ENCODE measurements around the gene SH3TC1. TPM values are rescaled to one million over a fixed set of nuclear protein-coding genes. Genes with fewer than 3 reads are reported as not detected.

The SH3TC1 gene
- total and polyA plus RNA-seq, 10 of the 15 experiments (the other 5 are each of a cell fraction or from before 2014, with no cell fraction given), result 0.19 to 47.0 (median 18.4) TPM

DNA sequence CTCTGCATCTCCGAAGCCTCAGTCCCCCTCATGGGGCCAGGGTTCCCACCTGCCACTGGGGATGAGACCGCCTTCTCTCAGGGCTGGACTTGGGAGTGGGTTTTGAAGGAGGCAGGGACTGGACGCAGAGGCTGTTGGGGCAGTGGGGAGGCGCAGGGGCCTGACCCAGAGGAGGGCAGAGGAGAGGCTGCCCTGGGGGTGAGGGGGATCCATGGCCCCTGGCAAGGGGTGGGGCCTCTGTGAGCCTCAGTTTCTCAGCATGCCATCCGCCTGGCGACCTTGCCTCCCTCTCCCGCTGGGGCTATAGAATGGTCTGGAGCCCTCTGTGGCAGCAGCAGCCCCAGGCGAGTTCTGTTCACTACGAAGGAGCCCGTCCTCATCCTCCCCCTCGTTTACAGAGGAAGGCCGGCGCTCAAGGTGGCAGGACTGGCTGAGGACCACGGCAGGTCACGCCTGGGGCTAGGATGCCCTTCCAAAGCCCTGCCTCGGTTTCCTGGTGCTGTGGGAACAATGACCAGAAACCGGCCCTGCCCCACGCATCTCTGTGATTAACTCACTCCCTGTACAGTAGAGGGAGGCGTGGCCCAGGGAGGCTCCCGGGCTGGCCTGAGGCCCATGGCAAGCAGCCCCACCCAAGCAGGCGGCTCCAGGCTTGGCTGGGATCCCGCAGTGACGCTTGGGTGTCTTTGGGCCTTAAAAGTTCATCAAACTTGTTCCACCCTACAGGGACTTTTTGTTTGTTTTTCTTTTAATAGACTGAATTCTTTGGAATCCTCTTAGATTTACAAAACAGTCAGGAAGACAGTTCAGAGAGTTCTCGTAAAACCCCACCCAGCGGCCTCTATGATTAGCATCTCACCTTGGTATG lies 16.0 kb upstream of the SH3TC1 start:
- TF ChIP-seq MEF2B (IDR thresholded peaks at IDR 0.05; ENCODE audit: partially characterized antibody, poor library complexity, severe bottlenecking) (no peak), MXI1 (IDR thresholded peaks at IDR 0.05; ENCODE audit: low read depth, low read length) (no peak), LARP7 (IDR thresholded peaks at IDR 0.05) (no peak), NFYB (IDR thresholded peaks at IDR 0.05; ENCODE audit: insufficient read depth, low read depth, low read length) (no peak), ESRRA (IDR thresholded peaks at IDR 0.05; ENCODE audit: low read length) (no peak), BRCA1 (IDR thresholded peaks at IDR 0.05; ENCODE audit: low read depth, low read length) (no peak)
- ChIA-PET SMC1A (ENCODE audit: uncharacterized antibody, unreplicated experiment) (no interaction called here), RAD21 (ENCODE audit: unreplicated experiment) (no interaction called here), POLR2A (no interaction called here), CTCF (no interaction called here)
- 55% methylated on average over 25 of the region's 25 CpGs for WGBS (ENCODE audit: insufficient coverage, insufficient replicate concordance, low lambda C conversion rate, missing lambda C conversion rate)
- H3K9ac ChIP-seq (ENCODE audit: control insufficient read depth, insufficient read depth, low read length), result no peak overlapping the region
- no peaks in the 10 kb centered on the region for H3K4me1 ChIP-seq (ENCODE audit: control insufficient read depth, insufficient read depth, low read length)
- DNase-seq (ENCODE audit: low read depth, low spot score), result no peak
- no peaks in the 10 kb centered on the region for H3K9me3 ChIP-seq (replicated peaks; ENCODE audit: control insufficient read depth, insufficient read depth, low read length)
- no peak for ATAC-seq
- no peaks in the 10 kb centered on the region for H3K36me3 ChIP-seq (ENCODE audit: control insufficient read depth in 2 of 2, insufficient read depth in 2 of 2, low read length in 1 of 2)
- intact Hi-C loops (cut with micrococcal nuclease; ENCODE audit: unreplicated experiment) (no loop called here), in situ Hi-C loops (cut with MboI) (no loop called here)
- H4K20me1 ChIP-seq (ENCODE audit: control insufficient read depth, insufficient read depth), result no peaks in the 10 kb centered on the region
- H2AFZ ChIP-seq (ENCODE audit: control insufficient read depth, low read depth, low read length), result no peak overlapping the region
- H3K4me3 ChIP-seq, result no peak overlapping the region
- H3K27me3 ChIP-seq (replicated peaks in 1 of 2; ENCODE audit: control insufficient read depth in 2 of 2, insufficient read depth in 2 of 2, low read length in 1 of 2), result no peaks in the 10 kb centered on the region
- H3K79me2 ChIP-seq (ENCODE audit: control insufficient read depth, insufficient read depth, low read length), result no peaks in the 10 kb centered on the region
- H3K4me2 ChIP-seq (ENCODE audit: control insufficient read depth, insufficient read depth), result no peak overlapping the region
- no peak for FAIRE-seq
- no TSS peak for BruUV-seq (replicated peaks)
- H3K27ac ChIP-seq (ENCODE audit: control insufficient read depth, insufficient read depth), result no peak overlapping the region

DNA sequence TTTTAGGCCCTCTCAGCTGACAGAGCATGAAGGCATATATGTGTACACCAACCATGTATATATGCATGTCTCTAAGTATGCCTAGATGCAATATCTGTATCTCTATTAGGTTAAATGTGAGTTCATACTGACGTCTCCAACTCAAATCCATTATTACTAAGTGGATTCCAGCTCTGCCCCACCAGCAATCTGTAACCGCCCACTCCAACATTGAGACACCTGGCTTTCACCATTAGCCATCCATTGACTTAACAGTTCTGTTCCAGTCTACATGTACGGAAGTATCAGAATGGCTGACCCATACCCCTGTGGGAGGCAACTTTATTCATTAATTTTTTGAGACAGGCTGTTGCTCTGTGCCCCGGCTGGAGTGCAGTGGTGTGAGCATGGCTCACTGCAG lies 15.0 kb upstream of the SH3TC1 start:
- SMC1A ChIA-PET (ENCODE audit: uncharacterized antibody, unreplicated experiment), result interaction anchor here (1.3 kb wide), 1 partner anchor 9 kb away, joined by 3 read pairs; no protein-coding TSS in a partner anchor
- RAD21 ChIA-PET (ENCODE audit: unreplicated experiment), result no interaction called here
- Histone ChIP-seq H3K4me2 (ENCODE audit: control insufficient read depth, insufficient read depth) (no peak overlapping the region), H3K9me3 (replicated peaks; ENCODE audit: control insufficient read depth, insufficient read depth, low read length) (no peaks in the 10 kb centered on the region), H3K36me3 (ENCODE audit: control insufficient read depth in 2 of 2, insufficient read depth in 2 of 2, low read length in 1 of 2) (no peaks in the 10 kb centered on the region), H3K27me3 (replicated peaks in 1 of 2; ENCODE audit: control insufficient read depth in 2 of 2, insufficient read depth in 2 of 2, low read length in 1 of 2) (no peaks in the 10 kb centered on the region), H3K4me3 (no peak overlapping the region), H3K79me2 (ENCODE audit: control insufficient read depth, insufficient read depth, low read length) (no peaks in the 10 kb centered on the region), H4K20me1 (ENCODE audit: control insufficient read depth, insufficient read depth) (no peaks in the 10 kb centered on the region), H3K27ac (ENCODE audit: control insufficient read depth, insufficient read depth) (no peak overlapping the region), H3K4me1 (ENCODE audit: control insufficient read depth, insufficient read depth, low read length) (no peaks in the 10 kb centered on the region), H2AFZ (ENCODE audit: control insufficient read depth, low read depth, low read length) (no peak overlapping the region), H3K9ac (ENCODE audit: control insufficient read depth, insufficient read depth, low read length) (no peak overlapping the region)
- no TSS peak for BruUV-seq (replicated peaks)
- intact Hi-C loops (cut with micrococcal nuclease; ENCODE audit: unreplicated experiment) (no loop called here), in situ Hi-C loops (cut with MboI) (no loop called here)
- CTCF ChIA-PET, result no interaction called here
- no peak for FAIRE-seq
- DNase-seq (ENCODE audit: low read depth, low spot score), result no peak
- POLR2A ChIA-PET, result no interaction called here
- WGBS (ENCODE audit: insufficient coverage, insufficient replicate concordance, low lambda C conversion rate, missing lambda C conversion rate), result 49% methylated on average over 4 of the region's 4 CpGs
- TF ChIP-seq, protein P1, sequence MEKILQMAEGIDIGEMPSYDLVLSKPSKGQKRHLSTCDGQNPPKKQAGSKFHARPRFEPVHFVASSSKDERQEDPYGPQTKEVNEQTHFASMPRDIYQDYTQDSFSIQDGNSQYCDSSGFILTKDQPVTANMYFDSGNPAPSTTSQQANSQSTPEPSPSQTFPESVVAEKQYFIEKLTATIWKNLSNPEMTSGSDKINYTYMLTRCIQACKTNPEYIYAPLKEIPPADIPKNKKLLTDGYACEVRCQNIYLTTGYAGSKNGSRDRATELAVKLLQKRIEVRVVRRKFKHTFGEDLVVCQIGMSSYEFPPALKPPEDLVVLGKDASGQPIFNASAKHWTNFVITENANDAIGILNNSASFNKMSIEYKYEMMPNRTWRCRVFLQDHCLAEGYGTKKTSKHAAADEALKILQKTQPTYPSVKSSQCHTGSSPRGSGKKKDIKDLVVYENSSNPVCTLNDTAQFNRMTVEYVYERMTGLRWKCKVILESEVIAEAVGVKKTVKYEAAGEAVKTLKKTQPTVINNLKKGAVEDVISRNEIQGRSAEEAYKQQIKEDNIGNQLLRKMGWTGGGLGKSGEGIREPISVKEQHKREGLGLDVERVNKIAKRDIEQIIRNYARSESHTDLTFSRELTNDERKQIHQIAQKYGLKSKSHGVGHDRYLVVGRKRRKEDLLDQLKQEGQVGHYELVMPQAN (conservative IDR thresholded peaks at IDR 0.05), result no peak
- TF ChIP-seq CBX5 (IDR thresholded peaks at IDR 0.05; ENCODE audit: low read depth) (no peak), CHD4 (IDR thresholded peaks at IDR 0.05) (no peak), RAD51 (IDR thresholded peaks at IDR 0.05) (no peak), BACH1 (IDR thresholded peaks at IDR 0.05; ENCODE audit: borderline replicate concordance) (no peak), SMAD1 (IDR thresholded peaks at IDR 0.05; ENCODE audit: low read depth, partially characterized antibody) (no peak), POLR2AphosphoS5 (IDR thresholded peaks at IDR 0.05; ENCODE audit: low read length) (no peak), YBX1 (IDR thresholded peaks at IDR 0.05) (no peak), ASH2L (IDR thresholded peaks at IDR 0.05; ENCODE audit: borderline replicate concordance, low read depth) (no peak), BMI1 (IDR thresholded peaks at IDR 0.05; ENCODE audit: borderline replicate concordance) (no peak)
- no peak for ATAC-seq

Data from GM12878 (cell line).